LNCaP clone FGC (cell line): ENCODE measurements around the gene BEST3.

Experiments
- DNase-seq: peaks from one replicate; pipeline ENCODE4 v3.0.0-alpha.2; 2011; ENCODE audit warnings: low read depth
- H3K4me3 ChIP-seq: 2 replicates; pipeline ENCODE4 v1.5.1; 2011; ENCODE audit warnings: mild to moderate bottlenecking, low read depth, low read length, control low read depth
- TF ChIP-seq, protein P1 (sequence below): IDR thresholded peaks from 2 replicates; pipeline ENCODE4 v1.5.1; 2012; ENCODE audit warnings: mild to moderate bottlenecking; ENCODE audit not compliant: control insufficient read depth, insufficient read depth; ENCODE audit errors: extremely low read depth

The BEST3 gene

GRCh38 chr12:69682110-69682755 is 16.9 kb downstream of the BEST3 start:
- peak; percentile 35 for DNase-seq
- no peak overlapping the region for H3K4me3 ChIP-seq
- TF ChIP-seq, protein P1, sequence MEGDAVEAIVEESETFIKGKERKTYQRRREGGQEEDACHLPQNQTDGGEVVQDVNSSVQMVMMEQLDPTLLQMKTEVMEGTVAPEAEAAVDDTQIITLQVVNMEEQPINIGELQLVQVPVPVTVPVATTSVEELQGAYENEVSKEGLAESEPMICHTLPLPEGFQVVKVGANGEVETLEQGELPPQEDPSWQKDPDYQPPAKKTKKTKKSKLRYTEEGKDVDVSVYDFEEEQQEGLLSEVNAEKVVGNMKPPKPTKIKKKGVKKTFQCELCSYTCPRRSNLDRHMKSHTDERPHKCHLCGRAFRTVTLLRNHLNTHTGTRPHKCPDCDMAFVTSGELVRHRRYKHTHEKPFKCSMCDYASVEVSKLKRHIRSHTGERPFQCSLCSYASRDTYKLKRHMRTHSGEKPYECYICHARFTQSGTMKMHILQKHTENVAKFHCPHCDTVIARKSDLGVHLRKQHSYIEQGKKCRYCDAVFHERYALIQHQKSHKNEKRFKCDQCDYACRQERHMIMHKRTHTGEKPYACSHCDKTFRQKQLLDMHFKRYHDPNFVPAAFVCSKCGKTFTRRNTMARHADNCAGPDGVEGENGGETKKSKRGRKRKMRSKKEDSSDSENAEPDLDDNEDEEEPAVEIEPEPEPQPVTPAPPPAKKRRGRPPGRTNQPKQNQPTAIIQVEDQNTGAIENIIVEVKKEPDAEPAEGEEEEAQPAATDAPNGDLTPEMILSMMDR = no peak

DNA sequence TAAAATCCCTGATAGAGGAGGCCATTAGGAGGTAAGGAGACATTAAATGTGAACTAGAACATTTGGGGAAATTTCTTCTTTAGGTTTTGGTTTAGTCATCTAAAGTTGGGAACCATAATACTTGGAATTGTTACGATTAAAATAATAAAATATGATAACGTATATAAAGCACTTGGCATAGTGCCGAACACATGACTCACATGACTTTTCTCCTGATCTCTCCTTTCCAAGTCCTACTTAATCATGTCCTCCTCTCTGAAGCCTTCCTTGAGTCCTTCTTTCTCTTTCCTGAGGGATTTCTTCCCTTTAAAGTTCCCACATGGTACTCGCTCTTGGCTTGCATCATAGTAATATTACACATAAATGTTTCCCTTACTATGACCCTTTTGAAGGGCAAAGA is 20.0 kb downstream of the BEST3 start:
- TF ChIP-seq, protein P1 = no peak
- no peak for DNase-seq
- no peak overlapping the region for H3K4me3 ChIP-seq

- DNase-seq = no peak
- no peak overlapping the region for H3K4me3 ChIP-seq
- TF ChIP-seq, protein P1 = no peak
Measured at GRCh38 chr12:69676257-69677012, 22.7 kb downstream of the BEST3 start.

DNA sequence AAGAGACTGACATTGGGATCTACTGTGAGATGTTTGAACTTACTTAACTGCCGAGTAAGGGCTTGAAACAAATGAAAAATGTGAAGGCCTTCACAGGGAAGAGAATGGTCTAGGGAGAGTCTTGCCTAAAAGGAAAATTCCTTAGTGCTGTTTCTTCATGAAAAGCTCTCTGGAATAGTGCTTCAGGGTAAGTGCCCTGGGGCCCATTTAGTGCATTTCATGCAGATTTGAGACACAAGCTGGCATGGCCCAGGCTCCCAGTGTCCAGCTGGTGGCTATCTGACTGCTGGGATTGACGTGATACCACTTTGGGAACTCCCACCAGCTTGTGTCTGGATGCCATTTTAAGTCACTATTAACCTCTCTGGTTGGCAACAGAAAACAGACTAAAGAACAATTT is 26.9 kb downstream of the BEST3 start:
- H3K4me3 ChIP-seq = no peak overlapping the region
- no peak for DNase-seq
- TF ChIP-seq, protein P1 = no peak

- DNase-seq = no peak
- no peak overlapping the region for H3K4me3 ChIP-seq
- TF ChIP-seq, protein P1 = no peak
Measured at GRCh38 chr12:69671597-69671996, 27.5 kb downstream of the BEST3 start.

- DNase-seq = no peak
- H3K4me3 ChIP-seq = no peak overlapping the region
- TF ChIP-seq, protein P1 = no peak
Measured at GRCh38 chr12:69666798-69667197, 32.3 kb downstream of the BEST3 start.
